Upper lobe of left lung (tissue), 4 donors: ENCODE measurements around the gene TMEM121.

Source experiments
- EP300 ChIP-seq, 4 donors: sonication (generic); formaldehyde crosslinking; IDR thresholded peaks; one replicate each; pipeline ENCODE4 v1.5.1; 2017; ENCODE audit warnings: antibody characterized with exemption in 4 of 4, control low read depth in 2 of 4
- POLR2A ChIP-seq, 4 donors: fragments of 450-650 bp; IDR thresholded peaks; one replicate each; pipeline ENCODE4 v1.5.1; 2016 to 2017; ENCODE audit warnings: antibody characterized with exemption in 4 of 4, mild to moderate bottlenecking in 2 of 4

GRCh38 chr14:105482486-105483110 is 43.8 kb upstream of the TMEM121 start:
- no peak for TF ChIP-seq POLR2A (IDR thresholded peaks at IDR 0.05)
- no peak for TF ChIP-seq EP300 (IDR thresholded peaks at IDR 0.05)
